ENCODE data around the gene FREM2. TPM values are rescaled to one million over a fixed set of nuclear protein-coding genes. Genes with fewer than 3 reads are reported as not detected.

FREM2 gene
- total and polyA plus RNA-seq, 2 donors from 2014 or later: 3.6 to 16.9 TPM

- intact Hi-C loops (cut with DNase I): no loop called here
- no peak for DNase-seq
- FAIRE-seq: no peak
- Histone ChIP-seq H3K27me3 (ENCODE audit: control insufficient read depth, insufficient read depth, low read length) (no peaks in the 10 kb centered on the region), H3K9me3 (ENCODE audit: control insufficient read depth in 2 of 3, insufficient read depth in 1 of 3, low read length in 3 of 3) (no peaks in the 10 kb centered on the region), H3K4me3 (ENCODE audit: low read length in 3 of 3) (peak overlapping the region in 1 of 3 donors; percentile 21), H3K9ac (ENCODE audit: low read length in 3 of 3) (no peak overlapping the region), H3K27ac (ENCODE audit: low read depth in 2 of 2, low read length in 2 of 2) (no peak overlapping the region), H3K36me3 (ENCODE audit: control insufficient read depth in 2 of 3, insufficient read depth in 3 of 3, low read length in 3 of 3) (no peaks in the 10 kb centered on the region), H3K4me1 (ENCODE audit: control insufficient read depth in 2 of 3, insufficient read depth in 2 of 3, low read depth in 1 of 3, low read length in 3 of 3) (no peaks in the 10 kb centered on the region)
- TF ChIP-seq CTCF (IDR thresholded peaks at IDR 0.05; ENCODE audit: borderline replicate concordance, extremely low read depth, insufficient read depth): no peak
These were observed 6.3 kb downstream of the FREM2 start for GRCh38 chr13:38693168-38693567.

- DNase-seq (no peak), FAIRE-seq (no peak)
- H3K4me3 ChIP-seq (ENCODE audit: low read length in 3 of 3): peak overlapping the region in 1 of 3 donors; percentile 21
These were observed 6.8 kb downstream of the FREM2 start for GRCh38 chr13:38693641-38694040.

GRCh38 chr13:38697197-38697596 is 10.3 kb downstream of the FREM2 start:
- no peaks in the 10 kb centered on the region for H3K4me1 ChIP-seq (ENCODE audit: control insufficient read depth in 2 of 3, insufficient read depth in 2 of 3, low read depth in 1 of 3, low read length in 3 of 3)
- no peak for FAIRE-seq
- no peaks in the 10 kb centered on the region for H3K27me3 ChIP-seq (ENCODE audit: control insufficient read depth, insufficient read depth, low read length)
- TF ChIP-seq CTCF (IDR thresholded peaks at IDR 0.05; ENCODE audit: borderline replicate concordance, extremely low read depth, insufficient read depth): no peak
- H3K9me3 ChIP-seq (ENCODE audit: control insufficient read depth in 2 of 3, insufficient read depth in 1 of 3, low read length in 3 of 3): no peaks in the 10 kb centered on the region
- no peaks in the 10 kb centered on the region for H3K36me3 ChIP-seq (ENCODE audit: control insufficient read depth in 2 of 3, insufficient read depth in 3 of 3, low read length in 3 of 3)
- no peak overlapping the region for H3K27ac ChIP-seq (ENCODE audit: low read depth in 2 of 2, low read length in 2 of 2)
- no peak overlapping the region for H3K9ac ChIP-seq (ENCODE audit: low read length in 3 of 3)
- intact Hi-C loops (cut with DNase I): no loop called here
- DNase-seq: no peak
- H3K4me3 ChIP-seq (ENCODE audit: low read length in 3 of 3): no peak overlapping the region

More at GRCh38 chr13:38693641-38694040, 6.8 kb downstream of the FREM2 start:
- TF ChIP-seq CTCF (IDR thresholded peaks at IDR 0.05; ENCODE audit: borderline replicate concordance, extremely low read depth, insufficient read depth): no peak
- no peaks in the 10 kb centered on the region for H3K9me3 ChIP-seq (ENCODE audit: control insufficient read depth in 2 of 3, insufficient read depth in 1 of 3, low read length in 3 of 3)
- H3K9ac ChIP-seq (ENCODE audit: low read length in 3 of 3): no peak overlapping the region
- no peaks in the 10 kb centered on the region for H3K4me1 ChIP-seq (ENCODE audit: control insufficient read depth in 2 of 3, insufficient read depth in 2 of 3, low read depth in 1 of 3, low read length in 3 of 3)
- intact Hi-C loops (cut with DNase I): no loop called here
- H3K27ac ChIP-seq (ENCODE audit: low read depth in 2 of 2, low read length in 2 of 2): no peak overlapping the region
- no peaks in the 10 kb centered on the region for H3K36me3 ChIP-seq (ENCODE audit: control insufficient read depth in 2 of 3, insufficient read depth in 3 of 3, low read length in 3 of 3)
- no peaks in the 10 kb centered on the region for H3K27me3 ChIP-seq (ENCODE audit: control insufficient read depth, insufficient read depth, low read length)
